Mucosa of stomach (tissue), 1 donor: Measurements from ENCODE around the gene POLR1E.

Experiments used
- H3K27me3 ChIP-seq: one replicate; pipeline ENCODE4 v1.7.0; 2013; ENCODE audit warnings: mild to moderate bottlenecking, low read length; ENCODE audit not compliant: control insufficient read depth, insufficient read depth
- H3K36me3 ChIP-seq: one replicate; pipeline ENCODE4 v1.7.0; 2013; ENCODE audit warnings: low read length; ENCODE audit not compliant: control insufficient read depth, insufficient read depth
- H3K4me1 ChIP-seq: one replicate; pipeline ENCODE4 v1.7.0; 2013; ENCODE audit warnings: mild to moderate bottlenecking, low read length; ENCODE audit not compliant: control insufficient read depth, insufficient read depth
- H3K4me3 ChIP-seq: one replicate; pipeline ENCODE4 v1.7.0; 2013; ENCODE audit warnings: low read length
- H3K9ac ChIP-seq: one replicate; pipeline ENCODE4 v1.7.0; 2013; ENCODE audit warnings: mild to moderate bottlenecking, low read length, moderate library complexity
- H3K9me3 ChIP-seq: one replicate; pipeline ENCODE4 v1.7.0; 2013; ENCODE audit warnings: mild to moderate bottlenecking, low read length, moderate library complexity; ENCODE audit not compliant: control insufficient read depth
- donor health status: Pancreatic carcinoma.

POLR1E gene

GRCh38 chr9:37495571-37495970, 9.8 kb downstream of the POLR1E start:
- Histone ChIP-seq H3K9me3 (no peaks in the 10 kb centered on the region), H3K4me1 (no peaks in the 10 kb centered on the region), H3K4me3 (no peak overlapping the region), H3K9ac (no peak overlapping the region), H3K36me3 (no peaks in the 10 kb centered on the region), H3K27me3 (no peaks in the 10 kb centered on the region)

DNA sequence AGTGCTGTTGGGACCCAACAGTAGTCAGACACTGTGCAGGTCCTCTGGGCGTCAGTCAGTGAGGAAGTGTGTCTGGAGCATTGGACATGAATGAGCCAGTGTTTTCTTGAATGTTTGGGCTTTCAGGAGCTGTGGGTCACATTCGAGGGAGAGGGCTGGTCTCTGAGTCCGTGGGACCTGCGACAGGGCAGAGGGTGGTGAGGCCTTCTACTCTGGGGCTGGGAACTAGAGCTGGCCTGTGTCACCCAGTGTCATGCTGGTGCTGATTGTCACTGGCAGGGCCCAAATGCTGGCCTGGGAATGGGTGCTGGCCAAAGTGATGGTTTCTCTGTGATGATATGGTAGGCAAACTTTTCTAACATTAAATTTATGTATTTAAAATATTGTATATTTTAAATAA, 10.3 kb downstream of the POLR1E start:
- no peaks in the 10 kb centered on the region for H3K36me3 ChIP-seq
- H3K4me1 ChIP-seq = no peaks in the 10 kb centered on the region
- no peak overlapping the region for H3K9ac ChIP-seq
- H3K27me3 ChIP-seq = no peaks in the 10 kb centered on the region
- H3K4me3 ChIP-seq = no peak overlapping the region
- H3K9me3 ChIP-seq = no peaks in the 10 kb centered on the region

- no peak overlapping the region for H3K9ac ChIP-seq
- no peaks in the 10 kb centered on the region for H3K9me3 ChIP-seq
- no peaks in the 10 kb centered on the region for H3K4me1 ChIP-seq
- H3K36me3 ChIP-seq = peaks cover 4% of the 10 kb centered on the region
- no peak overlapping the region for H3K4me3 ChIP-seq
- H3K27me3 ChIP-seq = no peaks in the 10 kb centered on the region
These were observed 11.6 kb downstream of the POLR1E start for GRCh38 chr9:37497320-37497719.

- no peak overlapping the region for H3K4me3 ChIP-seq
- no peak overlapping the region for H3K9ac ChIP-seq
- H3K4me1 ChIP-seq = no peaks in the 10 kb centered on the region
- no peaks in the 10 kb centered on the region for H3K27me3 ChIP-seq
- no peaks in the 10 kb centered on the region for H3K9me3 ChIP-seq
- peaks cover 8% of the 10 kb centered on the region for H3K36me3 ChIP-seq
These were observed 12.7 kb downstream of the POLR1E start for GRCh38 chr9:37498457-37498856.

GRCh38 chr9:37499297-37499696, 13.5 kb downstream of the POLR1E start:
- H3K9me3 ChIP-seq = no peaks in the 10 kb centered on the region
- H3K36me3 ChIP-seq = peaks cover 8% of the 10 kb centered on the region
- H3K4me1 ChIP-seq = no peaks in the 10 kb centered on the region
- no peaks in the 10 kb centered on the region for H3K27me3 ChIP-seq
- no peak overlapping the region for H3K9ac ChIP-seq
- H3K4me3 ChIP-seq = no peak overlapping the region

DNA sequence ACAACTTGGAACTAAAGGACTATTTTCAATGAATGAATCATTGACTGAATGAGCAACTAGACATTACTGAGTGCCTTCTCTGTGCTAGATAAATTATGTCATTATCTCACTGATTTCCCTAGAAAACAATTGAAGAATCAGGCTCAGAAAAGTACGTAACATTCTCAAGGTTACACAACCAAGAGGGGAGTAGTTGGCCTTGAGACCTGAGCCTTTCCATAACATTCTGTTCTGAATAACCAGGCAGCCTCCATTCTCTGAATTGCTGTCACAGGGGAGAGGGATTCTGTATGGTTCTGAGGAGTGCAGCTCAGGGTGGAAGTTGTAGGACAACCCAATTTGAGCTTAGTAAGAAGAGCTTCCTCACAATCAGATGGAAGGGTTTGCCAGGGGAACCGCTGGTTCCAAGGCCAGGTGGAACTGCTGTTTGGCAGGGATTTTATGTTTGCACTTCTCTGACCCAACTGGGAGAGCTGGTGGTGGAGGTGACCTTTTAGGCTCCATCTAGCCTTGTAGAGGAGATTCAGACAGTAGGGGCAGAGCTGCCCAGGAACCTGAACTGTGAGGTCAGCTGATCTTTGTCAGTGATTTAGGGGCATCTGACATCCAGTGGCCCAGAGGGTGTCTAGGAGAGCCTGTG, 16.3 kb downstream of the POLR1E start:
- Histone ChIP-seq H3K9me3 (no peaks in the 10 kb centered on the region), H3K4me3 (no peak overlapping the region), H3K27me3 (no peaks in the 10 kb centered on the region), H3K36me3 (peaks cover 8% of the 10 kb centered on the region), H3K9ac (no peak overlapping the region), H3K4me1 (no peaks in the 10 kb centered on the region)

DNA sequence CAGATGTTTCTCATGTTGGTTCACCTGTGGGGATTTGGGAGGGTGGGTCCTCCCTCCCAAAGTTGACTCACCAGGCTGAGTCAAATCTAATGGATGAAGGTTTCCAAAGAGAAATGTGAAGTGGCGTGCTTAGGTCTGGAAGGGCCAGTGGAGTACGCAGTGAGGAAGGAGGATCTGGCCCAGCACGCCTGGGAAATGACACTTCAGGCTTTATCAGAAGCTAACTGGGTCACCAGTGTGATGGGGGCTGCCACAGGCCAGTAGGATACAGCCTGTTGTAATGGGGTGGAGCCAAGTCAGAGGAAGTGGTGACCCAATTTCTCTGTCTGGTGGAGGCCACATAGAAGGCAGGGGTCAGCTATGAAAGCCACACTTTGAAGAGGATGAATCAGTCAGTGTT, 18.0 kb downstream of the POLR1E start:
- no peak overlapping the region for H3K4me3 ChIP-seq
- no peak overlapping the region for H3K9ac ChIP-seq
- H3K36me3 ChIP-seq = peaks cover 8% of the 10 kb centered on the region
- no peaks in the 10 kb centered on the region for H3K4me1 ChIP-seq
- H3K9me3 ChIP-seq = no peaks in the 10 kb centered on the region
- H3K27me3 ChIP-seq = no peaks in the 10 kb centered on the region

DNA sequence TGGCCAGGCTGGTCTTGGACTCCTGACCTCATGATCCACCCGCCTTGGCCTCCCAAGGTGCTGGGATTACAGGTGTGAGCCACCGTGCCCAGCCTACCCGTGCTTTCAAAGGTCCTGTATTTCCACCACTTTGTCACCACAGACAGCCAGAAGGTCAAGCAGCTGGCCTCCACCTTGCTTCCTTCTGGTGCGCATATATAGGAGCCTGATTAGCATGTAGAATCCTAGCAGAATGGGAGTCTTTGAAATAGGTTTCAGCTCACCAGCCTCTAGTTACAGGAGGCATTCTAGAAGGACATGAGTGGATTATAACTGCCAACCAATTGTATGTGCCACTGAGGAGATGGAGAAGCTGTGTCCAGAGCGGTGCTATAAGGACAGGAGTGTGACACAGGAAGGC, 18.9 kb downstream of the POLR1E start:
- Histone ChIP-seq H3K36me3 (peaks cover 8% of the 10 kb centered on the region), H3K9ac (no peak overlapping the region), H3K27me3 (no peaks in the 10 kb centered on the region), H3K9me3 (no peaks in the 10 kb centered on the region), H3K4me3 (no peak overlapping the region), H3K4me1 (no peaks in the 10 kb centered on the region)

DNA sequence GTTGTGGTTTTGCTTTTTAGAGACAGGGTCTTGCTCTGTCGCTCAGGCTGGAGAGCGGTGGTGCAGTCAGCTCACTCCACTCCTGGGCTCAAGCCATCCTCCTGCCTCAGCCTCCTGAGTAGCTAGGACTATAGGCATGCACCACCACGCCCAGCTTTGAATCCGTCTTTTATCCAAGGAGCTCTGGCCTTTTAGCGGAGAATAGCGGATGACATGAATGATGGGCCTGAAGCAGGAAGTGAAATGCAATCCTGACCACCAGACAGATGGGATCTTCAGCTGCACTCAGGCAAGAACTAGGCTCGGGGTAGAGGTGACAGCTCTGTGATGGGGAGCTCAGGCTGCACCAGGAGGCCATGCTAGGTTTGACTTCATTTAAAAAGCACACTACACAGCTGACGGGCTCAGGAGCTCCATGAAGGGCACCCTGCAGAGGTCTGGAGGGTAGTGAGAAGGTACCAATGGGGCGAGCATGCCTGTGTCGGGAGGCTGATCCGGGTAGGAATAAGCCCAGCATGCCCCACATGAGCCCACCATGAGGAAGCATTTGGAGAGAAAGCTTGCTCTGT, 21.9 kb downstream of the POLR1E start:
- Histone ChIP-seq H3K4me3 (no peak overlapping the region), H3K27me3 (no peaks in the 10 kb centered on the region), H3K9ac (no peak overlapping the region), H3K4me1 (no peaks in the 10 kb centered on the region), H3K36me3 (peaks cover 2% of the 10 kb centered on the region), H3K9me3 (no peaks in the 10 kb centered on the region)

- Histone ChIP-seq H3K9ac (no peak overlapping the region), H3K4me1 (no peaks in the 10 kb centered on the region), H3K27me3 (no peaks in the 10 kb centered on the region), H3K9me3 (no peaks in the 10 kb centered on the region), H3K4me3 (no peak overlapping the region), H3K36me3 (no peaks in the 10 kb centered on the region)
These were observed 22.5 kb downstream of the POLR1E start for GRCh38 chr9:37508135-37508833.

- H3K9me3 ChIP-seq = no peaks in the 10 kb centered on the region
- no peak overlapping the region for H3K9ac ChIP-seq
- H3K4me1 ChIP-seq = no peaks in the 10 kb centered on the region
- no peaks in the 10 kb centered on the region for H3K27me3 ChIP-seq
- H3K36me3 ChIP-seq = no peaks in the 10 kb centered on the region
- no peak overlapping the region for H3K4me3 ChIP-seq
These were observed 23.1 kb downstream of the POLR1E start for GRCh38 chr9:37508834-37509206.

DNA sequence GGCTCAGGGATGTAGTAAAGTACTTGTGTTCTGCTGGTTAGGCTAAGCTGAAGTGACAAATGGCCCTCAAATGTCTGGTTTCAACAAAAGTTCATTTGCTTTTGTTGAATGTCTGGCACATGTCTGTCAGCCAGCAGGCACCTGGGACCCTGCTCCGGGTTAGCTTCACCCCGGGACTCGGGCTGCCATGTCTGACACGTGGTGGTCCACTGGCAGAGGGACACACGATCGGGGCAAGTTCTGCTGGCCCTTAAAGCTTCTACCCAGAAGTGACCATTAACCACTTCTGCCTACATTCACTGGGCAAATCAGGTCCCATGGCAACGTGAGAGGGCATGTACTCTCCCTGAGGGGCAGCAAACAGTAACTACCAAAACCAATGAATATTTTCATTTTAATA, 23.8 kb downstream of the POLR1E start:
- Histone ChIP-seq H3K9ac (no peak overlapping the region), H3K27me3 (no peaks in the 10 kb centered on the region), H3K4me3 (no peak overlapping the region), H3K4me1 (no peaks in the 10 kb centered on the region), H3K9me3 (no peaks in the 10 kb centered on the region), H3K36me3 (no peaks in the 10 kb centered on the region)
